IMR-90 (cell line): ENCODE results near the gene ANKRD55. TPM values are rescaled to one million over a fixed set of nuclear protein-coding genes. Genes with fewer than 3 reads are reported as not detected.

ENCODE experiments used
- ATAC-seq: fragments of 200-7000 bp; cut with Tn5 transposase; 2 replicates; pipeline ENCODE4 v1.9.1; 2020; ENCODE audit warnings: low read depth, mild to moderate bottlenecking, moderate library complexity
- BruUV-seq: library from RNA; stranded (reverse); fragments of 400-500 nt; replicated peaks from 2 replicates; lab custom pipeline; 2021; lab: Mats Ljungman, UMichigan
- CTCF ChIA-PET: fragments of 300-600 bp; formaldehyde crosslinking; extraction: SDS; loops from one replicate; lab custom pipeline; 2021; ENCODE audit warnings: antibody characterized with exemption; lab: Yijun Ruan, JAX
- POLR2A ChIA-PET: fragments of 300-600 bp; sonication (Branson Sonifier 250); formaldehyde crosslinking; loops from one replicate; lab custom pipeline; 2022; ENCODE audit warnings: antibody characterized with exemption; ENCODE audit not compliant: unreplicated experiment; lab: Charles Lee
- DNase-seq: peaks from one replicate; pipeline ENCODE4 v3.0.0; 2013
- H2AFZ ChIP-seq: replicated peaks from 2 replicates; pipeline ENCODE3; 2013; ENCODE audit warnings: low read length, mild to moderate bottlenecking; ENCODE audit not compliant: poor library complexity
- H2AK5ac ChIP-seq: 2 replicates; pipeline ENCODE4 v1.6.1; 2013; ENCODE audit warnings: low read depth, low read length, inconsistent platforms
- H2AK9ac ChIP-seq: replicated peaks from 2 replicates; pipeline ENCODE3; 2013; ENCODE audit warnings: mild to moderate bottlenecking, low read depth, low read length, moderate library complexity; ENCODE audit not compliant: poor library complexity
- H2BK120ac ChIP-seq: 2 replicates; pipeline ENCODE4 v1.6.1; 2013; ENCODE audit warnings: low read depth, low read length, inconsistent platforms
- H2BK15ac ChIP-seq: 3 replicates; pipeline ENCODE4 v1.6.1; 2013; ENCODE audit warnings: low read depth, low read length, inconsistent platforms
- H2BK20ac ChIP-seq: 2 replicates; pipeline ENCODE4 v1.6.1; 2013; ENCODE audit warnings: low read depth, mild to moderate bottlenecking, inconsistent platforms, low read length, moderate library complexity
- H2BK5ac ChIP-seq: 2 replicates; pipeline ENCODE4 v1.6.1; 2013; ENCODE audit warnings: mild to moderate bottlenecking, low read depth, low read length, inconsistent platforms; ENCODE audit not compliant: poor library complexity, severe bottlenecking
- H3K14ac ChIP-seq: replicated peaks from 2 replicates; pipeline ENCODE4 v1.6.1; 2013; ENCODE audit warnings: low read depth, low read length, inconsistent platforms
- H3K18ac ChIP-seq: 2 replicates; pipeline ENCODE4 v1.6.1; 2013; ENCODE audit warnings: low read depth, low read length, control low read depth
- H3K23ac ChIP-seq: 2 replicates; pipeline ENCODE4 v1.6.1; 2013; ENCODE audit warnings: low read depth, low read length, inconsistent platforms
- H3K27ac ChIP-seq: 2 replicates; pipeline ENCODE4 v1.5.1; 2013; ENCODE audit warnings: mild to moderate bottlenecking, control low read depth, low read length; ENCODE audit not compliant: insufficient read depth
- H3K27me3 ChIP-seq: 2 replicates; pipeline ENCODE4 v1.6.1; 2013; ENCODE audit warnings: low read length; ENCODE audit not compliant: control insufficient read depth, insufficient read depth
- H3K36me3 ChIP-seq: 2 replicates; pipeline ENCODE4 v1.6.1; 2013; ENCODE audit warnings: low read length, mixed read lengths; ENCODE audit not compliant: control insufficient read depth, insufficient read depth
- H3K4ac ChIP-seq: 2 replicates; pipeline ENCODE4 v1.6.1; 2013; ENCODE audit warnings: low read depth, low read length, inconsistent platforms
- H3K4me1 ChIP-seq: 2 replicates; pipeline ENCODE4 v1.6.1; 2013; ENCODE audit warnings: low read length, mixed read lengths; ENCODE audit not compliant: control insufficient read depth, insufficient read depth
- H3K4me2 ChIP-seq: 2 replicates; pipeline ENCODE4 v1.6.1; 2013; ENCODE audit warnings: low read depth, mild to moderate bottlenecking, control low read depth, low read length, moderate library complexity
- H3K4me3 ChIP-seq: 2 replicates; pipeline ENCODE4 v1.5.1; 2013; ENCODE audit warnings: low read depth, mild to moderate bottlenecking, control low read depth, low read length, moderate library complexity; ENCODE audit not compliant: insufficient read depth
- H3K56ac ChIP-seq: 2 replicates; pipeline ENCODE4 v1.6.1; 2013; ENCODE audit warnings: low read length, inconsistent platforms; ENCODE audit not compliant: insufficient read depth; ENCODE audit errors: extremely low read depth
- H3K79me1 ChIP-seq, 2 experiments: 2 replicates each; pipeline ENCODE4 v1.6.1; 2013; ENCODE audit warnings: low read length in 2 of 2, inconsistent platforms in 1 of 2, low read depth in 1 of 2
- H3K9ac ChIP-seq: 2 replicates; pipeline ENCODE4 v1.6.1; 2013; ENCODE audit warnings: low read depth, low read length, control low read depth
- H3K9me1 ChIP-seq: 2 replicates; pipeline ENCODE4 v1.6.1; 2013; ENCODE audit warnings: low read length, inconsistent platforms; ENCODE audit not compliant: insufficient read depth
- H3K9me3 ChIP-seq: 2 replicates; pipeline ENCODE4 v1.6.1; 2013; ENCODE audit warnings: low read length; ENCODE audit not compliant: control insufficient read depth, insufficient read depth
- H4K20me1 ChIP-seq: 2 replicates; pipeline ENCODE4 v1.6.1; 2013; ENCODE audit warnings: low read length, inconsistent platforms; ENCODE audit not compliant: insufficient read depth
- H4K5ac ChIP-seq: 2 replicates; pipeline ENCODE4 v1.6.1; 2013; ENCODE audit warnings: mild to moderate bottlenecking, low read depth, low read length, control low read depth
- H4K8ac ChIP-seq, 2 experiments: 2 replicates each; pipeline ENCODE4 v1.6.1; 2013; ENCODE audit warnings: low read depth in 2 of 2, low read length in 2 of 2, control low read depth in 1 of 2, inconsistent platforms in 1 of 2
- H4K91ac ChIP-seq: 2 replicates; pipeline ENCODE4 v1.6.1; 2013; ENCODE audit warnings: low read depth, low read length, inconsistent platforms; ENCODE audit not compliant: insufficient read depth
- BHLHE40 ChIP-seq: fragments of 150-350 bp; IDR thresholded peaks from 2 replicates; pipeline ENCODE4 v1.6.1; 2016; ENCODE audit warnings: mild to moderate bottlenecking, low read depth, low read length
- CEBPB ChIP-seq: IDR thresholded peaks from 2 replicates; pipeline ENCODE4 v1.6.1; 2012; ENCODE audit warnings: low read depth, low read length, improper control_type of control experiment
- POLR2A ChIP-seq: IDR thresholded peaks from 2 replicates; pipeline ENCODE4 v1.6.1; 2012; ENCODE audit warnings: mild to moderate bottlenecking, low read depth, low read length
- RCOR1 ChIP-seq: IDR thresholded peaks from 2 replicates; pipeline ENCODE4 v1.6.1; 2012; ENCODE audit warnings: mild to moderate bottlenecking, low read length, improper control_type of control experiment; ENCODE audit not compliant: insufficient replicate concordance
- SMC3 ChIP-seq: fragments of 150-350 bp; IDR thresholded peaks from 2 replicates; pipeline ENCODE4 v1.6.1; 2016; ENCODE audit warnings: low read depth, mild to moderate bottlenecking, antibody characterized with exemption, low read length, moderate library complexity
- dilution Hi-C: fragments of 300-500 bp; cut with HindIII; formaldehyde crosslinking; loops from one replicate; pipeline ENCODE4 v1.14.3; 2018; ENCODE audit warnings: low sequenced_read_pairs; ENCODE audit not compliant: unreplicated experiment
- in situ Hi-C: fragments of 300-500 bp; cut with MboI; formaldehyde crosslinking; loops from 3 replicates; pipeline ENCODE4 v1.14.3; 2019; ENCODE audit warnings: low sequenced_read_pairs, inconsistent platforms, mixed read lengths
- intact Hi-C: fragments of 100-400 bp; cut with micrococcal nuclease; formaldehyde crosslinking; loops from 2 replicates; pipeline ENCODE4 v1.10.0; 2022
- polyA plus RNA-seq, 3 experiments: library from polyadenylated mRNA; depleted of rRNA; stranded (reverse); fragments of >200 nt; gene quantifications; 2 replicates each; pipeline ENCODE4 v1.2.3, GENCODE V29; 2012; ENCODE audit warnings: low replicate concordance in 1 of 3
- total RNA-seq: library from RNA; depleted of rRNA; stranded (reverse); fragments of >200 nt; gene quantifications from 2 replicates; pipeline ENCODE4 v1.2.3, GENCODE V29; 2012
- TF ChIP-seq, protein P1 (sequence below): fragments of 150-350 bp; IDR thresholded peaks from 2 replicates; pipeline ENCODE4 v1.6.1; 2017; ENCODE audit warnings: mild to moderate bottlenecking, antibody characterized with exemption, low read length, low read depth

The ANKRD55 gene
- total and polyA plus RNA-seq, 2 of the 4 experiments (the other 2 are of a cell fraction): not detected

- in situ Hi-C loops: no loop called here
- BruUV-seq: no TSS peak
- Histone ChIP-seq H4K5ac (no peak overlapping the region), H3K14ac (no peak overlapping the region), H2AK5ac (no peak overlapping the region), H3K4me3 (no peak overlapping the region), H4K8ac (no peak overlapping the region), H3K27me3 (peaks cover 6% of the 10 kb centered on the region; the same call in 1 of the 2 replicates), H3K9me1 (peaks cover 8% of the 10 kb centered on the region; the same call in 1 of the 2 replicates), H3K27ac (no peak overlapping the region), H3K18ac (no peak overlapping the region), H4K91ac (no peak overlapping the region), H2BK20ac (no peak overlapping the region), H2BK5ac (no peak overlapping the region), H3K9me3 (no peaks in the 10 kb centered on the region), H2BK15ac (no peak overlapping the region), H3K56ac (no peak overlapping the region), H3K4ac (no peak overlapping the region), H3K79me1 (no peaks in the 10 kb centered on the region), H3K36me3 (no peaks in the 10 kb centered on the region), H2AFZ (no peak overlapping the region), H3K9ac (no peak overlapping the region), H3K4me2 (no peak overlapping the region), H3K23ac (no peak overlapping the region), H3K4me1 (peaks cover 2% of the 10 kb centered on the region; the same call in 1 of the 2 replicates), H4K20me1 (no peaks in the 10 kb centered on the region), H2AK9ac (no peak overlapping the region), H2BK120ac (no peak overlapping the region)
- ATAC-seq (no peak), DNase-seq (no peak)
- intact Hi-C loops: no loop called here
- dilution Hi-C loops: no loop called here
- POLR2A ChIA-PET: no interaction called here
- no peak for TF ChIP-seq SMC3
- TF ChIP-seq CEBPB: no peak
- no peak for TF ChIP-seq BHLHE40
- no peak for TF ChIP-seq POLR2A
- no peak for TF ChIP-seq RCOR1
- TF ChIP-seq, protein P1, sequence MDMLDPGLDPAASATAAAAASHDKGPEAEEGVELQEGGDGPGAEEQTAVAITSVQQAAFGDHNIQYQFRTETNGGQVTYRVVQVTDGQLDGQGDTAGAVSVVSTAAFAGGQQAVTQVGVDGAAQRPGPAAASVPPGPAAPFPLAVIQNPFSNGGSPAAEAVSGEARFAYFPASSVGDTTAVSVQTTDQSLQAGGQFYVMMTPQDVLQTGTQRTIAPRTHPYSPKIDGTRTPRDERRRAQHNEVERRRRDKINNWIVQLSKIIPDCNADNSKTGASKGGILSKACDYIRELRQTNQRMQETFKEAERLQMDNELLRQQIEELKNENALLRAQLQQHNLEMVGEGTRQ: no peak
- CTCF ChIA-PET: no interaction called here
Measured at GRCh38 chr5:56230576-56230975, 2.6 kb downstream of the ANKRD55 start.
